Duodenal mucosa (tissue), 2 donors: ENCODE results near the gene IFI6.
"Not testable (repeated sequence)": the region's sequence is repeated elsewhere in the genome, so short reads cannot be mapped to it uniquely, and the experiment has no call there.

Source experiments
- H3K27ac ChIP-seq: one replicate; pipeline ENCODE4 v1.7.0; 2013; ENCODE audit warnings: low read depth, low read length
- H3K27me3 ChIP-seq, 2 donors: one replicate each; pipeline ENCODE4 v1.7.0; 2013; ENCODE audit warnings: low read length in 2 of 2, control low read depth in 1 of 2; ENCODE audit not compliant: insufficient read depth in 2 of 2, control insufficient read depth in 1 of 2
- H3K36me3 ChIP-seq, 2 donors: one replicate each; pipeline ENCODE4 v1.7.0; 2013; ENCODE audit warnings: low read length in 2 of 2, control low read depth in 1 of 2; ENCODE audit not compliant: insufficient read depth in 2 of 2, control insufficient read depth in 1 of 2
- H3K4me1 ChIP-seq, 2 donors: one replicate each; pipeline ENCODE4 v1.7.0; 2013; ENCODE audit warnings: low read length in 2 of 2, control low read depth in 1 of 2; ENCODE audit not compliant: insufficient read depth in 2 of 2, control insufficient read depth in 1 of 2
- H3K4me3 ChIP-seq, 2 donors: one replicate each; pipeline ENCODE4 v1.7.0; 2013; ENCODE audit warnings: low read length in 2 of 2, low read depth in 1 of 2
- H3K9ac ChIP-seq, 2 donors: one replicate each; pipeline ENCODE4 v1.7.0; 2013; ENCODE audit warnings: low read length in 2 of 2, low read depth in 1 of 2
- H3K9me3 ChIP-seq, 2 donors: one replicate each; pipeline ENCODE4 v1.7.0; 2013; ENCODE audit warnings: low read length in 2 of 2, control low read depth in 1 of 2; ENCODE audit not compliant: control insufficient read depth in 1 of 2

IFI6 gene

DNA sequence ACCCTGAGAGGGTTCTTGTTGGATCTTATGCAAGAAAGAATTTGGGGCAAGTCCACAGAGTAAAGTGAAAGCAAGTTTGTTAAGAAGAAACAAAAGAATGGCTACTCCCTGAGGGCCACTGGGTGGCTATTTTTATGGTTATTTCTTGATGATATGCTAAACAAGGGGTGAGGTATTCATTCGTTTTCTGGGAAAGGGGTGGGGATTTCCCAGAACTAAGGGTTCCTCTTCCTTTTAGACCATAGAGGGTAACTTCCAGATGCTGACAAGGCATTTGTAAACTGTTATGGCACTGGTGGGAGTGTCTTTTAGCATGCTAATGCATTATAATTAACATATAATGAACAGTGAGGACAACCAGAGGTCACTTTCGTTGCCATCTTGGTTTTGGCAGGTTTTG is 18.2 kb upstream of the IFI6 start:
- no peaks in the 10 kb centered on the region for H3K27me3 ChIP-seq
- H3K36me3 ChIP-seq: no peaks in the 10 kb centered on the region
- H3K9ac ChIP-seq: no peak overlapping the region
- H3K4me1 ChIP-seq: peaks cover 8 to 9% of the 10 kb centered on the region in 2 donors
- no peak overlapping the region for H3K27ac ChIP-seq
- no peak overlapping the region for H3K4me3 ChIP-seq
- H3K9me3 ChIP-seq: no peaks in the 10 kb centered on the region

DNA sequence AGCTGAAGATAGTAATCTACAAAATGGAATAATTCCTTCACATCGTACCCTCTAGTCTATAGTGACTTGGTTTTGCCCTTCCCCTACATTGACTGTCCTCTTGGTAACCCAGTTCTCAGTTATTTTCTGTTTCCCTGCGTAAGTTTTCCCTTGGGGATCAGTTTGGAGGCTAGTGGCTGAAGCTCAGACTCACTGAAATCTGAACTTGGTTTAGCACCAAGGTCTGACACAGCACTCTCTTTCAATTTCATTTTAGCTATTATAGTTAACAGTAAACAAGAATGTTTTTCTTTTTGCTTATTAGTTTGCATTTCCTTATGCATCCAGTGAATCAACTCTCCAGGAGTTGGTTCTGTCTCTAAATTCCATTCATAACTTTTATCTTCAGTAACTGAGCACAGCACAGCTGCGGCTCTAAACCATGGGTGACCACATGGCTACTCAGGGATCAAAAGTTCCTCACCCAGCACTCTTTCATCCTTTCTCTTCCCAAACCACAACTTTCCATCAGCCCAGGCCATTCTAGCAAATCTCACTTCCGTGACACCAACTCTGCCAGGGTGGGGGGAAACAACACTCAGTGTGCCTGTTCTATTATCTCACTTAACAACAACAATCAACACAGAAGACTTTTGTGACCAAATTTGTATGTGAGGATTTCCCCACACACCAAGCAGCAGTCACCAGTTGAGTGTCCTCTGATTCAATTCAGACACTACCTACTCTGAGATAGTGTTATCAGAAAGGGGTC is 17.6 kb upstream of the IFI6 start:
- H3K4me1 ChIP-seq: peaks cover 8 to 9% of the 10 kb centered on the region in 2 donors
- no peaks in the 10 kb centered on the region for H3K9me3 ChIP-seq
- no peaks in the 10 kb centered on the region for H3K36me3 ChIP-seq
- no peak overlapping the region for H3K9ac ChIP-seq
- H3K27ac ChIP-seq: no peak overlapping the region
- H3K4me3 ChIP-seq: no peak overlapping the region
- no peaks in the 10 kb centered on the region for H3K27me3 ChIP-seq

DNA sequence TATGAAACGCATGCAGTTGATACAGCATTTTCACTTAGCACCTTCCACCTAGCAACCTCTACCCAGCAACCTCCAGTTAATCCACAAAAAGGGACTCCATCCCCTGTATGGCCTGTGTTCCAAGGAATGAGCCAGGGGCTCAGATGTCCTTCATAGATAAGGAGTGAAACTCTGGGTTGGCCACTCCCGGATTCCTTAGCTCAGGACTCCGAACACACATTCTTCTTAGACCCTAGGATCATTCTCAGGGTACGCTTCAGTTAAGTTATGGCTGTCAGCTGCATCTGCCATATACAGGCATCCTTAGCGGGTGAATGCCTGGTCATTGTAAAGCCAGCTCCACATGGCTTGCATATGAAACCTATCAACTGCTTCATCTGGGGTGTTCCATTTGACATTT is 15.9 kb upstream of the IFI6 start:
- no peaks in the 10 kb centered on the region for H3K27me3 ChIP-seq
- no peak overlapping the region for H3K4me3 ChIP-seq
- H3K9me3 ChIP-seq: no peaks in the 10 kb centered on the region
- no peak overlapping the region for H3K27ac ChIP-seq
- H3K36me3 ChIP-seq: no peaks in the 10 kb centered on the region
- H3K4me1 ChIP-seq: peaks cover 8 to 9% of the 10 kb centered on the region in 2 donors
- H3K9ac ChIP-seq: no peak overlapping the region

DNA sequence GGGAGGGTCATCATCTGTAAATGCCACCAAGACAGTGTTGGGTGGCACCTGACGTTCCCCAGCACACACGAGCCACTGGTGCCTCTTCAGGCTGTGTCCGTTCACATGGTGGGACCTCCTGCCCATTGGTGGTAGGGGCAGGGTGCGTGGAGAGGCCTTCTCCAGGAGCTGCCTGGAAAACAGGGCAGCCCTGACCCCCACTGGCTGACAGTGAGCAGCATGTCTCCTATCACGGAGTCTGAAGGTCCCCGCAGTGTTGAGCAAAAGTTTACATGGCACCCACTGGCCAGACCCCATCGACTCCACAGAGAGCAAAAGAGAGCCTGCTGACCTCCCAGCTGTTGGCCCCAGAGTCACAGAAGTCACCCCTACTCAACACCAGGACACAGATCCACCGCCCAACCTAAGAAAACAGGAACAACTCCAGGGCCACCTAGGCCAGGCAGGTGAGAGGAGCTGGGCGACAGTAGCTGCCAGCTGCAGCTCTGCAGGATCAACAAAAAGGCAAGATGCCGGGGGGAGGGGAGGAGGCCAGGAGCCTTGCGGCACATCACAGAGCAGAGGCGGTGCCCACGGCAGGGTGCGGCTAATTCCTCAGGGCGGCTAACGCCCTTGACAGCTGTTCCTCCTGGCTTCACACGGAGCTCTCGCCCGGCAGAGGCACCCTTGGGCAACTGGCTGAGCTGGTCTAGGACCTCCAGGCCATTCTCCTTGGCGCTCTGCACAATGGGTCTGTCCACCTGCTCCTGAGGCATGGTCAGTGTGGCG is 14.4 kb upstream of the IFI6 start:
- H3K27me3 ChIP-seq: no peaks in the 10 kb centered on the region
- H3K4me1 ChIP-seq: peaks cover 8 to 9% of the 10 kb centered on the region in 2 donors
- no peak overlapping the region for H3K27ac ChIP-seq
- H3K9ac ChIP-seq: no peak overlapping the region
- H3K4me3 ChIP-seq: no peak overlapping the region
- H3K36me3 ChIP-seq: no peaks in the 10 kb centered on the region
- H3K9me3 ChIP-seq: peaks cover 0 to 6% of the 10 kb centered on the region in 2 donors

DNA sequence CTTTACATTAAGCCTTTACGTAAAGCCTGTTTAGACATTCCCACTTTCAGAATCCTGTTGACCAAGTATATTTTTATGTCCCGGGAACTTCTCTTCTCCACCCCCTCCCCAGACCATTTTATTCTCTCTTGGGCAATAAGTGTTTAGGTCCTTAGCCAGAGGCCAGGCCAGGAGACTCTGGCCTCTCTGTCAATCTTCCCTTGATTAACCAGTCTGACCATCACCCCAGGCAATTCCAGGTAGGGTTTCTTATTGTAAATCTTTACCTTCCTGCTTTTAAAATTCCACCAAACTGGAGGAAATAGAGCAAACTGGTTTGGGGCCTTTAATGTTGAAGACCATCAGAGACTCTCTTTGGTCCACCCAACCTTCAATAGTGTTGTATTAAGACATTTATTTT is 12.2 kb upstream of the IFI6 start:
- Histone ChIP-seq H3K9me3 (peaks cover 5 to 14% of the 10 kb centered on the region in 2 donors), H3K4me1 (peaks cover 8 to 9% of the 10 kb centered on the region in 2 donors), H3K36me3 (no peaks in the 10 kb centered on the region), H3K4me3 (no peak overlapping the region), H3K9ac (no peak overlapping the region), H3K27ac (no peak overlapping the region), H3K27me3 (no peaks in the 10 kb centered on the region)

DNA sequence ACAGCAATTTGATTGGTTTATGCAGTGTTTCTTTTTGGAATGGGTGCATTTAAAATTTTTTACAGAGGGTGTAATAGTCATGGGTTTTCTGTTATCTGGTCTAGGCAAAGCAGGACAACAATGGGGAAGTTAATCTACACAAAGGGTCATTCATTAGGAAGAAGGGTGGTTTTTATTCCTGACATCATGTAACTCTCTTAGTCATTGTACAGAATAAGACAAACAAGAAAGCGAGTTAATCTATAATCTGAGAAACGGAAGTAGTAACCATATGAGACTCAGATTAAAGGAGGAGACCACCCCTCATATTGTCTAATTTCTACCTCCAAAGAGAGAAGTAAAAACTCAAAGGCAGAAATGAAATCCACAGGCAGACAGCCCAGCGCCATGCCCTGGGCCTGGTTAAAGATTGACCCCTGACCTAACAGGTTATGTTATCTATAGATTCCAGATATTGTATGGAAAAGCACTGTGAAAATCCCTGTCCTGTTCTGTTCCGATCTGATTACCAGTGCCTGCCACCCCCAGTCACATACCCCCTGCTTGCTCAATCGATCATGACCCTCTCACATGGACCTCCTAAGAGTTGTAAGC is 10.5 kb upstream of the IFI6 start:
- H3K27ac ChIP-seq: no peak overlapping the region
- H3K9ac ChIP-seq: no peak overlapping the region

DNA sequence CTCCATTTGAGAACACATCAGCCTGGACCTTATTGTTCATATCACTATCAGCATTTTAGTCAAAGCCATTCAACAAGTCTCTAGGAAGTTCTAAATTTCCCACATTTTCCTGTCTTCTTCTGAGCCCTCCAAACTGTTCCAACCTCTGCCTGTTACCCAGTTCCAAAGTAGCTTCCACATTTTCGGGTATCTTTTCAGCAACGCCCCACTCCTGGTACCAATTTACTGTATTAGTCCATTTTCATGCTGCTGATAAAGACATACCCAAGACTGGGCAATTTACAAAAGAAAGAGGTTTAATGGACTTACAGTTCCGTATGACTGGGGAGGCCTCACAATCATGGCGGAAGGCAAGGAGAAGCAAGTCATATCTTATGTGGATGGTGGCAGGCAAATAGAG is 9.6 kb upstream of the IFI6 start:
- not testable (repeated sequence) for H3K4me3 ChIP-seq, H3K36me3 ChIP-seq, H3K4me1 ChIP-seq, H3K27ac ChIP-seq, H3K9ac ChIP-seq, H3K27me3 ChIP-seq
- peaks cover 5 to 14% of the 10 kb centered on the region in 2 donors for H3K9me3 ChIP-seq

More for the DNA sequence above, 10.5 kb upstream of the IFI6 start:
- Histone ChIP-seq H3K36me3 (no peaks in the 10 kb centered on the region), H3K4me1 (peaks cover 8 to 9% of the 10 kb centered on the region in 2 donors), H3K4me3 (no peak overlapping the region), H3K27me3 (no peaks in the 10 kb centered on the region), H3K9me3 (peaks cover 5 to 14% of the 10 kb centered on the region in 2 donors)

DNA sequence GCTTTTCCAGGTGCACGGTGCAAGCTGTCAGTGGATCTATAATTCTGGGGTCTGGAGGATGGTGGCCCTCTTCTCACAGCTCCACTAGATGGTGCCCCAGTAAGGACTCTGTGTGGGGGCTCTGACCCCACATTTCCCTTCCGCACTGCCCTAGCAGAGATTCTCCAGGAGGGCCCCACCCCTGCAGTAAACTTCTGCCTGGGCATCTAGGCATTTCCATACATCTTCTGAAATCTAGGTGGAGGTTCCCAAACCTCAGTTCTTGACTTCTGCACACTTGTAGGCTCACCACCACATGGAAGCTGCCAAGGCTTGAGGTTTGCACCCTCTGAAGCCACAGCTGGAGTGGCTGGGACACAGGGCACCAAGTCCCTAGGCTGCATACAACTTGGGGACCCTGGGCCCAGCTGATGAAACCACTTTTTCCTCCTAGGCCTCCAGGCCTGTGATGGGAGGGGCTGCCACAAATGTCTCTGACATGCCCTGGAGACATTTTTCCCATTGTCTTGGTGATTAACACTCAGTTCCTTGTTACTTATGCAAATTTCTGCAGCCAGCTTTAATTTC is 8.3 kb upstream of the IFI6 start:
- not testable (repeated sequence) for H3K27me3 ChIP-seq, H3K27ac ChIP-seq, H3K36me3 ChIP-seq, H3K4me3 ChIP-seq, H3K4me1 ChIP-seq, H3K9ac ChIP-seq
- H3K9me3 ChIP-seq: peaks cover 5 to 14% of the 10 kb centered on the region in 2 donors

DNA sequence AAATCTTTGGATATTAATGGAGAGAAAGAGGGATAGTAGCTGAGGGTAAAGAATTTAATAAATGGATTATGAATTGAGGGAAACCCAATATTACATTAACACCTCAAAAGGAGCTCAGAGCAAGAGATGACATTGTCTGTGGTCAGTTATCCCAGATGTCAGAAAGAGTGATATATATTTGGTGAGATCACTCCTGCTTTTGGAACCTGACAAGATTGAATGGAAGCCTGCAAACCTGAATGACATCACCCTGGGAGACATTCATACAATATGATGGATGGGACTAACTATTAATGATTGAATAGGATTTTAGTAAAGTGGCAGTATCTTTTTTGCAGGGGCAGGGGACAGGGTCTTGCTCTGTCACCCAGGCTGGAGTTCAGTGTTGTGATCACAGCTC is 6.8 kb upstream of the IFI6 start:
- H3K4me1 ChIP-seq: no peaks in the 10 kb centered on the region
- H3K27ac ChIP-seq: no peak overlapping the region
- H3K27me3 ChIP-seq: no peaks in the 10 kb centered on the region
- peaks cover 5 to 14% of the 10 kb centered on the region in 2 donors for H3K9me3 ChIP-seq
- no peak overlapping the region for H3K4me3 ChIP-seq
- H3K36me3 ChIP-seq: no peaks in the 10 kb centered on the region
- no peak overlapping the region for H3K9ac ChIP-seq

DNA sequence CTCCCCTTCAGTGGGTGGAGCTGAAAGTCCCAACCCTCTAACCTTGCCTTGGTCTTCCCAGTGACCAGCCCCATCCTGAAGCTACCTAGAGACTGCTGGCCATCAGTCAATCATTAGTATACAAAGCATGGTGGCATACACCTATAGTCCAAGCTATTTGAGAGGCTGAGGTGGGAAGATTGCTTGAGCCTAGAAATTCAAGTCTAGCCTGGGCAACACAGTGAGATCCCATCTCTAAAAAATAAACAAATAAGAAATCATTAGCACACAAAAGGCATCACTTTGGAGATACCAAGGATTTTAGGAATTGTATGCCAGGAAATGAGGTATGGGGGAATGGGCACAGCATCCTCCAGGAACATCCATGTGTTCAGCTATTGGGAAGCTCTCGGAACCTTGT is 4.4 kb upstream of the IFI6 start:
- no peaks in the 10 kb centered on the region for H3K27me3 ChIP-seq
- H3K36me3 ChIP-seq: no peaks in the 10 kb centered on the region
- H3K9ac ChIP-seq: no peak overlapping the region
- peaks cover 13 to 14% of the 10 kb centered on the region in 2 donors for H3K4me1 ChIP-seq
- no peak overlapping the region for H3K4me3 ChIP-seq
- peaks cover 5 to 8% of the 10 kb centered on the region in 2 donors for H3K9me3 ChIP-seq
- no peak overlapping the region for H3K27ac ChIP-seq
